ENCODE measurements around the gene PRUNE2. TPM values are rescaled to one million over a fixed set of nuclear protein-coding genes. Genes with fewer than 3 reads are reported as not detected.

Gene PRUNE2
- polyA plus RNA-seq, 3 donors = 0.72 to 1.8 (median 1.5) TPM

GRCh38 chr9:76886318-76886717, 19.6 kb downstream of the PRUNE2 start:
- no peak overlapping the region for H2AFZ ChIP-seq (ENCODE audit: insufficient read depth, low read depth, low read length, poor library complexity, severe bottlenecking)
- no peak overlapping the region for H3K4me3 Mint-ChIP-seq
- intact Hi-C loops (cut with micrococcal nuclease) = no loop called here
- H3K4me2 ChIP-seq (replicated peaks; ENCODE audit: extremely low read depth, low read length, poor library complexity, severe bottlenecking) = no peak overlapping the region
- no peaks in the 10 kb centered on the region for H4K20me1 ChIP-seq (ENCODE audit: insufficient read depth, low read length)
- no peak overlapping the region for H3K9ac ChIP-seq (ENCODE audit: insufficient read depth, low read length, poor library complexity, severe bottlenecking)
- no peak overlapping the region for H3K27ac ChIP-seq (ENCODE audit: low read depth in 1 of 2, low read length in 2 of 2)
- H3K27ac Mint-ChIP-seq = peak overlapping the region in 1 of 7 donors; percentile 38
- no peak for TF ChIP-seq CTCF (IDR thresholded peaks at IDR 0.05)
- no peaks in the 10 kb centered on the region for H3K79me2 ChIP-seq (ENCODE audit: insufficient read depth, low read length)
- H3K9me3 ChIP-seq (replicated peaks in 1 of 2; ENCODE audit: control insufficient read depth in 1 of 2, insufficient read depth in 1 of 2, low read length in 2 of 2) = no peaks in the 10 kb centered on the region
- no peaks in the 10 kb centered on the region for H3K27me3 ChIP-seq (ENCODE audit: control insufficient read depth in 2 of 2, insufficient read depth in 2 of 2, low read length in 2 of 2)
- H3K9me3 Mint-ChIP-seq = peaks cover 0 to 2% (median 0%) of the 10 kb centered on the region in 7 donors
- H3K36me3 ChIP-seq (replicated peaks in 1 of 2; ENCODE audit: control insufficient read depth in 1 of 2, insufficient read depth in 2 of 2, low read length in 2 of 2) = no peaks in the 10 kb centered on the region
- H3K4me1 ChIP-seq (ENCODE audit: control insufficient read depth in 1 of 2, insufficient read depth in 2 of 2, low read length in 2 of 2) = no peaks in the 10 kb centered on the region
- DNase-seq = no peak
- peaks cover 0 to 13% (median 3%) of the 10 kb centered on the region in 3 donors for H3K27me3 Mint-ChIP-seq (ENCODE audit: low read depth in 3 of 3)
- H3K4me3 ChIP-seq (replicated peaks in 1 of 3; ENCODE audit: low read depth in 2 of 3, low read length in 3 of 3) = no peak overlapping the region
- no peaks in the 10 kb centered on the region for H3K36me3 Mint-ChIP-seq
- 75% methylated on average over 1 of the region's 3 CpGs for WGBS (ENCODE audit: insufficient coverage)
- no peaks in the 10 kb centered on the region for H3K4me1 Mint-ChIP-seq

GRCh38 chr9:76884823-76885222, 21.1 kb downstream of the PRUNE2 start:
- no peaks in the 10 kb centered on the region for H3K36me3 ChIP-seq (replicated peaks in 1 of 2; ENCODE audit: control insufficient read depth in 1 of 2, insufficient read depth in 2 of 2, low read length in 2 of 2)
- no peaks in the 10 kb centered on the region for H3K9me3 ChIP-seq (replicated peaks in 1 of 2; ENCODE audit: control insufficient read depth in 1 of 2, insufficient read depth in 1 of 2, low read length in 2 of 2)
- Mint-ChIP-seq H3K9me3 (peaks cover 0 to 3% (median 0%) of the 10 kb centered on the region in 7 donors), H3K27ac (no peak overlapping the region), H3K36me3 (no peaks in the 10 kb centered on the region), H3K4me1 (no peaks in the 10 kb centered on the region), H3K4me3 (no peak overlapping the region), H3K27me3 (ENCODE audit: low read depth in 3 of 3) (peaks cover 3 to 15% (median 3%) of the 10 kb centered on the region in 3 donors)
- no peaks in the 10 kb centered on the region for H3K79me2 ChIP-seq (ENCODE audit: insufficient read depth, low read length)
- H3K9ac ChIP-seq (ENCODE audit: insufficient read depth, low read length, poor library complexity, severe bottlenecking) = no peak overlapping the region
- no peak overlapping the region for H3K4me3 ChIP-seq (replicated peaks in 1 of 3; ENCODE audit: low read depth in 2 of 3, low read length in 3 of 3)
- H4K20me1 ChIP-seq (ENCODE audit: insufficient read depth, low read length) = no peaks in the 10 kb centered on the region
- intact Hi-C loops (cut with micrococcal nuclease) = no loop called here
- no CpG with 5 or more reads among the region's 1 CpG for WGBS (ENCODE audit: insufficient coverage)
- no peak for DNase-seq
- TF ChIP-seq CTCF (IDR thresholded peaks at IDR 0.05) = no peak
- no peak overlapping the region for H2AFZ ChIP-seq (ENCODE audit: insufficient read depth, low read depth, low read length, poor library complexity, severe bottlenecking)
- no peaks in the 10 kb centered on the region for H3K27me3 ChIP-seq (ENCODE audit: control insufficient read depth in 2 of 2, insufficient read depth in 2 of 2, low read length in 2 of 2)
- no peak overlapping the region for H3K27ac ChIP-seq (ENCODE audit: low read depth in 1 of 2, low read length in 2 of 2)
- no peaks in the 10 kb centered on the region for H3K4me1 ChIP-seq (ENCODE audit: control insufficient read depth in 1 of 2, insufficient read depth in 2 of 2, low read length in 2 of 2)
- no peak overlapping the region for H3K4me2 ChIP-seq (replicated peaks; ENCODE audit: extremely low read depth, low read length, poor library complexity, severe bottlenecking)

Measured in CD14-positive monocyte (primary cell).